GM21737 (cell line): ENCODE results near the gene GALNT2.

ENCODE experiments used
- ATAC-seq: cut with Tn5 transposase; IDR thresholded peaks from one replicate; pipeline ENCODE4 v1.9.1; 2021; ENCODE audit warnings: mild to moderate bottlenecking, moderate library complexity; ENCODE audit not compliant: unreplicated experiment

GALNT2 gene

GRCh38 chr1:230156536-230156935, 89.5 kb downstream of the GALNT2 start:
- ATAC-seq, result no peak

GRCh38 chr1:230157420-230158390, 90.7 kb downstream of the GALNT2 start:
- ATAC-seq, result no peak

GRCh38 chr1:230158415-230159291, 91.6 kb downstream of the GALNT2 start:
- no peak for ATAC-seq

- no peak for ATAC-seq
Observed at GRCh38 chr1:230159580-230159979, 92.5 kb downstream of the GALNT2 start.

- no peak for ATAC-seq
Observed at GRCh38 chr1:230160957-230161771, 94.1 kb downstream of the GALNT2 start.

GRCh38 chr1:230163205-230163604, 96.2 kb downstream of the GALNT2 start:
- ATAC-seq, result no peak

- no peak for ATAC-seq
Observed at GRCh38 chr1:230163719-230164118, 96.7 kb downstream of the GALNT2 start.

GRCh38 chr1:230165536-230165935, 98.5 kb downstream of the GALNT2 start:
- ATAC-seq, result no peak

GRCh38 chr1:230166366-230167132, 99.5 kb downstream of the GALNT2 start:
- no peak for ATAC-seq

- no peak for ATAC-seq
Observed at GRCh38 chr1:230167419-230167852, 100.4 kb downstream of the GALNT2 start.

GRCh38 chr1:230169454-230170152, 102.6 kb downstream of the GALNT2 start:
- ATAC-seq, result no peak

GRCh38 chr1:230170153-230170547, 103.1 kb downstream of the GALNT2 start:
- ATAC-seq, result no peak

GRCh38 chr1:230170622-230171021, 103.6 kb downstream of the GALNT2 start:
- no peak for ATAC-seq

GRCh38 chr1:230171356-230172015, 104.4 kb downstream of the GALNT2 start:
- ATAC-seq, result no peak

- no peak for ATAC-seq
Observed at GRCh38 chr1:230172016-230172537, 105.0 kb downstream of the GALNT2 start.

GRCh38 chr1:230173187-230173975, 106.3 kb downstream of the GALNT2 start:
- no peak for ATAC-seq

GRCh38 chr1:230174041-230174440, 107.0 kb downstream of the GALNT2 start:
- no peak for ATAC-seq
